DMS153 (cell line): ENCODE data around the gene ZSCAN20.
"Not testable (repeated sequence)": the region's sequence is repeated elsewhere in the genome, so short reads cannot be mapped to it uniquely, and the experiment has no call there.

ENCODE experiments used
- DNase-seq: peaks from one replicate; lab custom pipeline; 2025; lab: John Stamatoyannopoulos, UW

The ZSCAN20 gene

GRCh38 chr1:33488624-33489023, 16.2 kb downstream of the ZSCAN20 start:
- DNase-seq = no peak

- no peak for DNase-seq
Observed at GRCh38 chr1:33494929-33495328, 22.5 kb downstream of the ZSCAN20 start.

GRCh38 chr1:33497410-33497809, 25.0 kb downstream of the ZSCAN20 start:
- no peak for DNase-seq

DNA sequence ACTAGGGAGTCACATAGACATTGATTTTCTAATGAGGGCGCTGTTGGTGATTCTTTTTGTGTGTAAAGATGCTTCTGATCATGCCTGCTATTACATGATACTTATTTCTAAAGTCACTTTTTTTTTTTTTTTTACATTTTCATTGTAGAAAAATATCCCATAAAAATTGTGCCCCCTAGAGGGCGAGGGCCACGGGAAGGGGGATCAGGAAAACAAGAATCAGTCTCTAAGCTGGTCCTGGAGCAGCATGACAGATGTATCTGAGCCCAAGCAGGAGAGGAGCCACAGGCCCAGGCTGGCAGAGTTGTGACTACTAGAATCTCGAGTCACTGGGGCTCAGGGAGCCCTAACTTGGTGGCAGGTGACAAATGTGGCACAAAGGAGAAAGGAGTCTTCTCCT, 28.1 kb downstream of the ZSCAN20 start:
- DNase-seq = no peak

- DNase-seq = no peak
Observed at GRCh38 chr1:33501309-33501708, 28.9 kb downstream of the ZSCAN20 start.

- DNase-seq = no peak
Observed at GRCh38 chr1:33501774-33502173, 29.3 kb downstream of the ZSCAN20 start.

GRCh38 chr1:33502726-33503125, 30.3 kb downstream of the ZSCAN20 start:
- DNase-seq = no peak

DNA sequence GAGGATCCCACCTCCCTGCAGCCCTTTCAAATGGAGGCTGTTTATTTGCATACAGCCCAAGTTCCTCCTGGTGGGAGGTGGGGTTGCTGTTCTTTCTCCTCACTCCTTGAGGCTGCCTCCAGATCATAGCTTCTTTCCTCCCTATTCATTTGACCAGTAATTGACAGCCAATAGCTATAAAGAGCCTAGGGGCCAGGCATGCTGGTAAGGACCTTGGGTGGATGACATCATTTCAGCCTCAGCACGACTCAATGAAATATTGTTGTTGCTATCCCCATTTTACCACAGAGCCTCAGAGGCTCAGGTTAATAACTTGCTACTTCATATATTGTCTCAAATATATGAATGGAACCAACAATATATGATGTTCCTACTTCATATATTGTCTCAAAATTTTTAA, 31.1 kb downstream of the ZSCAN20 start:
- DNase-seq = no peak

DNA sequence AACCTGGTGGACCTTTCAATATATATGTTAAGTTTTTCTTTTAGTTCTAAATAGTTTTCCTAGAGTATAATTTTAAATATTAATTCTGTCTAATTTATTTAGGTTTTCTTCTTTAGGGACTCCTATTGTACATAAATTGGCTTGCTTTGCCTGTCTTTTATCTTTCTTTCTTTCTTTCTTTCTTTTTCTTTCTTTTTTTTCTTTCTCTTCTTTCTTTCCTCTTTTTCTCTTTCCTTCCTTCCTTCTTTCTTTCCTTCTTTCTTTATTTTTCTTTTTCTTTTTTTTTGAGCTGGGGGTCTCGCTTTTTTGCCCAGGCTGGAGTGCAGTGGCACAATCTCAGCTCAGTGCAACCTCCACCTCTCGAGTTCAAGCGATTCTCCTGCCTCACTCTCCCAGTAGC, 35.2 kb downstream of the ZSCAN20 start:
- DNase-seq = no peak

GRCh38 chr1:33508151-33508550, 35.7 kb downstream of the ZSCAN20 start:
- no peak for DNase-seq

DNA sequence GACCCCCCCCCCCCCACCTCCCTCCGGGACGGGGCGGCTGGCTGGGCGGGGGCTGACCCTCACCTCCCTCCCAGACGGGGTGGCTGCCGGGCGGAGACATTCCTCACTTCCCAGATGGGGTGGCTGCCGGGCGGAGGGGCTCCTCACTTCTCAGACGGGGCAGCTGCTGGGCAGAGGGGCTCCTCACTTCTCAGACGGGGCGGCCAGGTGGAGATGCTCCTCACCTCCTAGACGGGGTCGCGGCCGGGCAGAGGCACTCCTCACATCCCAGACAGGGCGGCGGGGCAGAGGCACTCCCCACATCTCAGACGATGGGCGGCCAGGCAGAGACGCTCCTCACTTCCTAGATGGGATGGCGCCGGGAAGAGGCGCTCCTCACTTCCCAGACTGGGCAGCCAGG, 36.8 kb downstream of the ZSCAN20 start:
- DNase-seq = not testable (repeated sequence)

DNA sequence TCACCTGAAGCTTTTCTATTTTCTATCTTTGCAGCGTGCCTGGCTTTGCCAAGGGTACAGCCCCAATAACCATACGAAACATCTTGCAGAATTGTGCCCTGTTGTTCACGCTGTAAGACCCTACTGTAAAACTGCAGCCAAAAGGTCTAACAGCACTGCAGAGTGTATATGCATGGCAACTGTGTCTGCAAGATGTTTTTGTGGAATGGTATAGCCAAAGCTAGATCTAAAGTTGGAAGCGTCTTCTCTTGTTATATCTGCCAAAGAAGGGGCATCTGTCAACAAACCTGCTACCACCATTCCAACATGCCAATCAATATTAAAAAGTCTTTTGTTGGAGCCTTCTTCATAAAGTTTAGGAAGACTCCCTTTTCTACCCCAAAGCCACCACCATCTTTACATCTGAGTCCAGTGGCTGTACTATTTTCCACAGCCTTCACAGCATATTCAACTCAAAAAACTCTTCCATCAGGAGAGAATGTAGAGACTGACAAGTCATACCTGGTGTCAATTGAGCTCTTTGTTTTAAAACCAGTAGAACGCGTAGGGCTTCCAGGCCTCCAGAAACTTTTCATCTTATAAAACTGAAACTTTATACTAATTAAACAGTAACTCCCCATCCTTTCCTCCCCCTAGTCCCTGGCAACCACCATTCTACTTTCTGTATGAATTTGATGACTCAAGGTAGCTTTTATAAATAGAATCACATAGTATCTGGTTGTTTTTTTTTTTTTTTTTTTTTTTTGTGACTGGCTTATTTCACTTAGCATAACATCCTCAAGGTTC, 40.0 kb downstream of the ZSCAN20 start:
- DNase-seq = no peak

GRCh38 chr1:33515112-33515511, 42.7 kb downstream of the ZSCAN20 start:
- no peak for DNase-seq

GRCh38 chr1:33515607-33516006, 43.2 kb downstream of the ZSCAN20 start:
- DNase-seq = no peak

- no peak for DNase-seq
Observed at GRCh38 chr1:33516428-33516827, 44.0 kb downstream of the ZSCAN20 start.

- DNase-seq = no peak
Observed at GRCh38 chr1:33516891-33517567, 44.6 kb downstream of the ZSCAN20 start.

DNA sequence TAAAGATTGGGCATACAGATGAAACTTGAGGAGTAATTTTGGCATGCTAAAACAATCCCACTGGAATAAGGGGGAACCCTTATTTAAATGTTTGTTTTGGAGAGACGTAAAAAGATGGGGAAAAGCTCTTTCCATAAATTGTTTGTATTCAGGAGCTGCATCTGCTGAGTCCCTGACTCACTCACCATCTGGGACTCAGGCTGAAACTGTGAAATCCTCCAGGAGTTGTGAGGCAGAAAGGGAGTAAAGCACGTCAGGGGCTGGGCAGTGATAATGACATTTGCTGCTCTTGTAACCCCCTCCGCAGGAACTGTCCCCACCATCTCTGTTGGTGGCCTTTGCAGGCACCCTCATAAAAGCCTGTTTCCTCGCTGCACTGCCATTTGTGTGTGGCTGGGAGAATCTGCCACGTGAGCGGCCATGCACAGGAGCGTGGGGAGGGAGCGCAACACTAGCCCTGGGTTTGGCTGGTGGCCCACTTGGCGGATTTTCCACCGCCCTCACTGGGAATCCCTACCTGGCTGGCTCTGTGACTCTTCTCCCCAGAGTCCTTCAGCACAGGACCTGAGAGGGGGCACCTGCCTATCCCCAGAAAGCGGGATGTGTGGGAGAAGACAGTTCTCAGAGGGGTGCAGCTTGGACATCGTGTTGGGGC, 45.3 kb downstream of the ZSCAN20 start:
- no peak for DNase-seq

DNA sequence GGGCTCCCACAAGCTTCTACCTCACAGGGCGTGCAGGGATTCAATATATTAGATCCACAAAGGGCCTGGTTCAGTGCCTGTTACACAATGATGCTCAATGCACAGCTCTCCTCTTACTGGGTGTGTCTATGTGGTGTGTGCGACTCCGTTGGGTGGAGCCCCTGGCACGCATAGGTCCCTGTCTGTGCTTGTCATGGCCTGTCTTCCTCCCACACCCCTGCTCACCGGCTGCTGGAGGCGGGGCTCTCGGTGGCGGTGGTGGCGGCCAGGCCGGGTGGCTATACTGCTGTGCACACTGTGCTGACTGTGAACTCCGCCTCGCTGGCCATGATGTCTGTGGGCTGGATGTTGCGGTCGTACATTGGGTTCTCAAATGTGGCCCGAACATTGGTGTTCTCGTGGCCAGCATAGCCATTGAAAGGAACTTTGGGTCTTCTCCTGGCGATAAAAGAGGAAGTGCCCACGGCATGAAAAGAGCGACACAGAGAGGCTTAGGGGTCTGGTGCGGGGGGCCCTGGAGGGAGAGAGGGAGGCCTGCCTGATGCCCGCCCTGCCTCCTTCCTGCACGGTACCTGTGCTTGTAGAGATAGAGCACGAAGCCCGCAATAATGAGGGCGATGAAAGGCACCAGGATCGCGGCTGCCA, 46.9 kb downstream of the ZSCAN20 start:
- no peak for DNase-seq

GRCh38 chr1:33524586-33524985, 52.1 kb downstream of the ZSCAN20 start:
- no peak for DNase-seq

DNA sequence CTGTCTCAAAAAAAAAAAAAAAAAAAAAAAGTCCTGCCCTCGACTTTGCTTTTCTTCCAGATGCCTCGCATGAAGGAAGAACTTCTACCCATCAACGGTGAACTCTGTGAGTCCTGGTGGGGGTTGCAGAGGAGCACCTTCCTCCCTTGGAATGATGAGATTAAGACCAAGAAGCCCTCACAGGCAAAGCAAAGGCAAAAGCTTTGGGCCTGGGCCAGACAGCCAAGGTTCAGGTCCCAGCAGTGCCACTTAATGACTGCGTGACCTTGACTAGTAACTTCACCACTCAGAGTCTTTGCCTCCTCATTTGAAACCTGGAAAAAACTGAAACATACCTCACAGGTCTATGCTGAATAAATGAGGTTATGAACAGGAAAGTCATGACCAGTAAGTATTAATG, 55.5 kb downstream of the ZSCAN20 start:
- DNase-seq = no peak

GRCh38 chr1:33529957-33530356, 57.5 kb downstream of the ZSCAN20 start:
- DNase-seq = no peak

GRCh38 chr1:33532250-33532649, 59.8 kb downstream of the ZSCAN20 start:
- DNase-seq = no peak

GRCh38 chr1:33532936-33533335, 60.5 kb downstream of the ZSCAN20 start:
- no peak for DNase-seq
